H9 (cell line): ENCODE data around the gene PAPLN. TPM values are rescaled to one million over a fixed set of nuclear protein-coding genes. Genes with fewer than 3 reads are reported as not detected.

Experiments
- DNase-seq: peaks from one replicate; pipeline ENCODE4 v3.0.0-alpha.2; 2017
- H2AFZ ChIP-seq: one replicate; pipeline ENCODE4 v1.6.1; 2013; ENCODE audit warnings: mild to moderate bottlenecking, low read length, control low read depth, moderate library complexity
- H2AK5ac ChIP-seq: 2 replicates; pipeline ENCODE4 v1.6.1; 2013; ENCODE audit warnings: low read length, control low read depth, mixed read lengths; ENCODE audit not compliant: insufficient read length
- H2BK120ac ChIP-seq: one replicate; pipeline ENCODE4 v1.6.1; 2013; ENCODE audit warnings: low read depth, mild to moderate bottlenecking, low read length, control low read depth, inconsistent platforms; ENCODE audit not compliant: poor library complexity, severe bottlenecking
- H2BK12ac ChIP-seq: 2 replicates; pipeline ENCODE4 v1.6.1; 2013; ENCODE audit warnings: low read length, control low read depth, mixed read lengths, low read depth; ENCODE audit not compliant: insufficient read length
- H2BK15ac ChIP-seq: 2 replicates; pipeline ENCODE4 v1.6.1; 2013; ENCODE audit warnings: low read depth, low read length, control low read depth
- H2BK20ac ChIP-seq: one replicate; pipeline ENCODE4 v1.6.1; 2013; ENCODE audit warnings: low read depth, mild to moderate bottlenecking, low read length, control low read depth, inconsistent platforms; ENCODE audit not compliant: poor library complexity, severe bottlenecking
- H2BK5ac ChIP-seq: 2 replicates; pipeline ENCODE4 v1.6.1; 2013; ENCODE audit warnings: low read length, control low read depth, mixed read lengths; ENCODE audit not compliant: insufficient read length
- H3K14ac ChIP-seq: 2 replicates; pipeline ENCODE4 v1.6.1; 2013; ENCODE audit warnings: low read length, control low read depth; ENCODE audit not compliant: insufficient read depth
- H3K18ac ChIP-seq: 2 replicates; pipeline ENCODE4 v1.6.1; 2013; ENCODE audit warnings: low read depth, mild to moderate bottlenecking, mixed read lengths, low read length, control low read depth; ENCODE audit not compliant: insufficient read length
- H3K23ac ChIP-seq: 2 replicates; pipeline ENCODE4 v1.6.1; 2013; ENCODE audit warnings: low read length, control low read depth, mixed read lengths, low read depth; ENCODE audit not compliant: insufficient read length
- H3K23me2 ChIP-seq: 2 replicates; pipeline ENCODE4 v1.6.1; 2013; ENCODE audit warnings: low read depth, mild to moderate bottlenecking, mixed read lengths, low read length, control low read depth; ENCODE audit not compliant: insufficient read length, poor library complexity, severe bottlenecking
- H3K27ac ChIP-seq: 2 replicates; pipeline ENCODE4 v1.5.1; 2013; ENCODE audit warnings: low read length, control low read depth, mixed read lengths, low read depth; ENCODE audit not compliant: insufficient read length
- H3K27me3 ChIP-seq: 2 replicates; pipeline ENCODE4 v1.6.1; 2013; ENCODE audit warnings: low read length, control low read depth, inconsistent platforms; ENCODE audit not compliant: insufficient read depth
- H3K4ac ChIP-seq: 2 replicates; pipeline ENCODE4 v1.6.1; 2013; ENCODE audit warnings: low read depth, mild to moderate bottlenecking, control low read depth, inconsistent platforms, low read length, moderate library complexity
- H3K4me1 ChIP-seq: 2 replicates; pipeline ENCODE4 v1.6.1; 2013; ENCODE audit warnings: low read length, control low read depth, inconsistent platforms; ENCODE audit not compliant: insufficient read depth
- H3K4me2 ChIP-seq: 2 replicates; pipeline ENCODE4 v1.6.1; 2013; ENCODE audit warnings: low read length, control low read depth, mixed read lengths; ENCODE audit not compliant: insufficient read length, insufficient read depth
- H3K56ac ChIP-seq: 2 replicates; pipeline ENCODE4 v1.6.1; 2013; ENCODE audit warnings: low read depth, mild to moderate bottlenecking, mixed read lengths, low read length, control low read depth; ENCODE audit not compliant: insufficient read length
- H3K79me1 ChIP-seq: 2 replicates; pipeline ENCODE4 v1.6.1; 2013; ENCODE audit warnings: low read depth, mild to moderate bottlenecking, moderate library complexity, low read length, control low read depth, inconsistent platforms; ENCODE audit not compliant: insufficient read depth, poor library complexity, severe bottlenecking
- H3K79me2 ChIP-seq: 2 replicates; pipeline ENCODE4 v1.6.1; 2013; ENCODE audit warnings: low read length, control low read depth, inconsistent platforms; ENCODE audit not compliant: insufficient read depth
- H3K9ac ChIP-seq: 2 replicates; pipeline ENCODE4 v1.6.1; 2013; ENCODE audit warnings: low read length, control low read depth, mixed read lengths; ENCODE audit not compliant: insufficient read length; ENCODE audit errors: extremely low read depth
- H3K9me3 ChIP-seq: one replicate; pipeline ENCODE4 v1.6.1; 2013; ENCODE audit warnings: low read depth, low read length, inconsistent platforms; ENCODE audit not compliant: control insufficient read depth
- H3T11ph ChIP-seq: one replicate; pipeline ENCODE4 v1.6.1; 2013; ENCODE audit warnings: mild to moderate bottlenecking, low read length, control low read depth, inconsistent platforms
- H4K20me1 ChIP-seq: one replicate; pipeline ENCODE4 v1.6.1; 2013; ENCODE audit not compliant: control insufficient read depth, insufficient read length, insufficient read depth
- H4K5ac ChIP-seq: 2 replicates; pipeline ENCODE4 v1.6.1; 2013; ENCODE audit warnings: low read depth, mild to moderate bottlenecking, mixed read lengths, low read length, control low read depth; ENCODE audit not compliant: insufficient read length
- H4K8ac ChIP-seq: replicated peaks from 2 replicates; pipeline ENCODE4 v1.6.1; 2013; ENCODE audit warnings: low read length, control low read depth, mixed read lengths, low read depth; ENCODE audit not compliant: insufficient read length
- H4K91ac ChIP-seq: 2 replicates; pipeline ENCODE4 v1.6.1; 2013; ENCODE audit warnings: low read depth, mild to moderate bottlenecking, moderate library complexity, mixed read lengths, low read length, control low read depth; ENCODE audit not compliant: insufficient read length
- H3K27ac Mint-ChIP-seq, 3 experiments: 2 replicates in 2 of 3; 3 replicates in 1 of 3; pipeline ENCODE4 v1.8.0; 2020 to 2021; ENCODE audit warnings: mixed read lengths in 3 of 3, mild to moderate bottlenecking in 1 of 3, moderate library complexity in 1 of 3
- H3K27me3 Mint-ChIP-seq: 2 replicates; pipeline ENCODE4 v1.8.0; 2021; ENCODE audit warnings: low read depth, mild to moderate bottlenecking, moderate library complexity, mixed read lengths
- H3K36me3 Mint-ChIP-seq, 3 experiments: 2 replicates in 2 of 3; 3 replicates in 1 of 3; pipeline ENCODE4 v1.8.0; 2020 to 2021; ENCODE audit warnings: low read depth in 3 of 3, mixed read lengths in 3 of 3; ENCODE audit not compliant: insufficient read depth in 1 of 3
- H3K4me1 Mint-ChIP-seq, 2 experiments: 2 replicates each; pipeline ENCODE4 v1.8.0; 2020; ENCODE audit warnings: mixed read lengths in 2 of 2
- H3K4me3 Mint-ChIP-seq, 2 experiments: 2 replicates in 1 of 2; 3 replicates in 1 of 2; pipeline ENCODE4 v1.8.0; 2020 to 2021; ENCODE audit warnings: mild to moderate bottlenecking in 2 of 2, mixed read lengths in 2 of 2, moderate library complexity in 1 of 2
- H3K9me3 Mint-ChIP-seq, 2 experiments: 2 replicates in 1 of 2; 3 replicates in 1 of 2; pipeline ENCODE4 v1.8.0; 2020; ENCODE audit warnings: mild to moderate bottlenecking in 2 of 2, mixed read lengths in 2 of 2, moderate library complexity in 1 of 2
- WGBS: extraction: QIAGEN DNeasy Blood & Tissue Kit; methylation state at CpG from one replicate; pipeline ENCODE4 v1.1.7; 2013; ENCODE audit warnings: missing lambda C conversion rate, low lambda C conversion rate, mixed read lengths; ENCODE audit not compliant: insufficient read length; ENCODE audit errors: extremely low coverage; 5-methylcytosine and 5-hydroxymethylcytosine counted together
- total RNA-seq: library from RNA; stranded (reverse); gene quantifications from 2 replicates; pipeline ENCODE4 v1.2.1, GENCODE V29; 2021
- TF ChIP-seq, protein P1 (sequence below): fragments of 200-600 bp; sonication (generic); conservative IDR thresholded peaks from 3 replicates; pipeline ENCODE4 v1.8.0; 2021; ENCODE audit warnings: antibody characterized with exemption, mild to moderate bottlenecking

PAPLN gene
- total RNA-seq, 1 experiment from 2014 or later = 8.5 TPM

- peak overlapping the region; percentile 57 to 77 for H3K4me3 Mint-ChIP-seq
- Histone ChIP-seq H2BK12ac (no peak overlapping the region), H3K9ac (peak overlapping the region; percentile 25), H3K14ac (no peak overlapping the region; the same call in 1 of the 2 replicates), H3K4me1 (peaks cover 6% of the 10 kb centered on the region; the same call in 1 of the 2 replicates), H4K20me1 (no peaks in the 10 kb centered on the region), H3K18ac (peak overlapping the region; percentile 49), H3K4ac (no peak overlapping the region), H3K27me3 (peaks cover 20% of the 10 kb centered on the region), H4K8ac (no peak overlapping the region), H2BK120ac (no peak overlapping the region), H3K56ac (no peak overlapping the region), H3K9me3 (no peaks in the 10 kb centered on the region), H2BK20ac (no peak overlapping the region), H3K79me2 (no peaks in the 10 kb centered on the region), H2AFZ (no peak overlapping the region), H2BK5ac (no peak overlapping the region), H4K5ac (no peak overlapping the region), H2BK15ac (no peak overlapping the region), H4K91ac (no peak overlapping the region), H3K27ac (no peak overlapping the region), H3K23me2 (peaks cover 16% of the 10 kb centered on the region), H3K79me1 (no peaks in the 10 kb centered on the region), H3K4me2 (peak overlapping the region; percentile 86), H3K23ac (no peak overlapping the region), H3T11ph (no peak overlapping the region), H2AK5ac (no peak overlapping the region)
- no peak overlapping the region for H3K27ac Mint-ChIP-seq
- H3K36me3 Mint-ChIP-seq = peaks cover 0 to 3% (median 0%) of the 10 kb centered on the region in 3 experiments; a peak in 1 of 7 replicates
- no peaks in the 10 kb centered on the region; a peak in 1 of 5 replicates for H3K9me3 Mint-ChIP-seq
- WGBS = no CpG with 5 or more reads among the region's 73 CpGs
- no peak for DNase-seq
- TF ChIP-seq, protein P1, sequence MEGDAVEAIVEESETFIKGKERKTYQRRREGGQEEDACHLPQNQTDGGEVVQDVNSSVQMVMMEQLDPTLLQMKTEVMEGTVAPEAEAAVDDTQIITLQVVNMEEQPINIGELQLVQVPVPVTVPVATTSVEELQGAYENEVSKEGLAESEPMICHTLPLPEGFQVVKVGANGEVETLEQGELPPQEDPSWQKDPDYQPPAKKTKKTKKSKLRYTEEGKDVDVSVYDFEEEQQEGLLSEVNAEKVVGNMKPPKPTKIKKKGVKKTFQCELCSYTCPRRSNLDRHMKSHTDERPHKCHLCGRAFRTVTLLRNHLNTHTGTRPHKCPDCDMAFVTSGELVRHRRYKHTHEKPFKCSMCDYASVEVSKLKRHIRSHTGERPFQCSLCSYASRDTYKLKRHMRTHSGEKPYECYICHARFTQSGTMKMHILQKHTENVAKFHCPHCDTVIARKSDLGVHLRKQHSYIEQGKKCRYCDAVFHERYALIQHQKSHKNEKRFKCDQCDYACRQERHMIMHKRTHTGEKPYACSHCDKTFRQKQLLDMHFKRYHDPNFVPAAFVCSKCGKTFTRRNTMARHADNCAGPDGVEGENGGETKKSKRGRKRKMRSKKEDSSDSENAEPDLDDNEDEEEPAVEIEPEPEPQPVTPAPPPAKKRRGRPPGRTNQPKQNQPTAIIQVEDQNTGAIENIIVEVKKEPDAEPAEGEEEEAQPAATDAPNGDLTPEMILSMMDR = no peak
- H3K27me3 Mint-ChIP-seq = peaks cover 72% of the 10 kb centered on the region
- peaks cover 60 to 70% of the 10 kb centered on the region in 2 experiments for H3K4me1 Mint-ChIP-seq
Measured at GRCh38 chr14:73237786-73238423, 599 bp downstream of the PAPLN start.
